Globus pallidus (tissue), 1 donor: ENCODE results near the gene SEMA4C.
A peak's percentile ranks its signal among the peaks of the same experiment; 100 is the strongest.

Experiments used
- DNase-seq: peaks from one replicate; pipeline ENCODE4 v3.0.0-alpha.2; 2015; ENCODE audit warnings: low spot score

The SEMA4C gene

GRCh38 chr2:96881349-96882195 lies 11.7 kb upstream of the SEMA4C start:
- DNase-seq, result no peak

GRCh38 chr2:96880891-96881273 lies 11.0 kb upstream of the SEMA4C start:
- no peak for DNase-seq

GRCh38 chr2:96879545-96880040 lies 9.7 kb upstream of the SEMA4C start:
- DNase-seq, result no peak

- no peak for DNase-seq
Measured at GRCh38 chr2:96878796-96879544, 9.1 kb upstream of the SEMA4C start.

- DNase-seq, result no peak
Measured at GRCh38 chr2:96878171-96878570, 8.3 kb upstream of the SEMA4C start.

- no peak for DNase-seq
Measured at GRCh38 chr2:96877631-96878092, 7.8 kb upstream of the SEMA4C start.

- DNase-seq, result no peak
Measured at GRCh38 chr2:96877042-96877451, 7.2 kb upstream of the SEMA4C start.

- no peak for DNase-seq
Measured at GRCh38 chr2:96876269-96877041, 6.6 kb upstream of the SEMA4C start.

GRCh38 chr2:96875498-96876268 lies 5.8 kb upstream of the SEMA4C start:
- no peak for DNase-seq

GRCh38 chr2:96874198-96874831 lies 4.4 kb upstream of the SEMA4C start:
- no peak for DNase-seq

GRCh38 chr2:96873651-96874096 lies 3.8 kb upstream of the SEMA4C start:
- no peak for DNase-seq

- no peak for DNase-seq
Measured at GRCh38 chr2:96872591-96873349, 2.9 kb upstream of the SEMA4C start.

- peak; percentile 86 for DNase-seq
Measured at GRCh38 chr2:96870626-96871255, 861 bp upstream of the SEMA4C start.

GRCh38 chr2:96869281-96869821 lies 529 bp downstream of the SEMA4C start:
- DNase-seq, result peak; percentile 73

- DNase-seq, result peak; percentile 77
Measured at GRCh38 chr2:96868555-96869280, 1.2 kb downstream of the SEMA4C start.

- no peak for DNase-seq
Measured at GRCh38 chr2:96867756-96868554, 1.9 kb downstream of the SEMA4C start.

GRCh38 chr2:96866986-96867755 lies 2.7 kb downstream of the SEMA4C start:
- no peak for DNase-seq
